ENCODE data around the gene HOXC4. TPM values are rescaled to one million over a fixed set of nuclear protein-coding genes. Genes with fewer than 3 reads are reported as not detected.
A peak's percentile ranks its signal among the peaks of the same experiment; 100 is the strongest.

The HOXC4 gene
- total RNA-seq, 6 donors from 2014 or later, result 0.40 to 1.0 (median 0.59) TPM; not detected in 3

GRCh38 chr12:54038284-54038870 is 15.3 kb upstream of the HOXC4 start:
- H3K4me1 ChIP-seq, result peaks cover 8 to 14% (median 8%) of the 10 kb centered on the region in 4 donors
- ATAC-seq (ENCODE audit: low FRiP score in 2 of 2) (no peak), DNase-seq (no peak)
- peaks cover 0 to 33% (median 16%) of the 10 kb centered on the region in 4 donors for H3K27me3 ChIP-seq
- 42 to 48% methylated on average over 5 of the region's 5 CpGs for WGBS, 2 donors
- H3K27ac ChIP-seq, result no peak overlapping the region
- TF ChIP-seq EP300 (IDR thresholded peaks at IDR 0.05) (no peak), CTCF (IDR thresholded peaks at IDR 0.05) (no peak), POLR2A (IDR thresholded peaks at IDR 0.05) (no peak), POLR2AphosphoS5 (IDR thresholded peaks at IDR 0.05) (no peak)
- no peaks in the 10 kb centered on the region for H3K36me3 ChIP-seq
- no peak overlapping the region for H3K4me3 ChIP-seq
- H3K9me3 ChIP-seq, result no peaks in the 10 kb centered on the region

GRCh38 chr12:54038871-54039414 is 14.7 kb upstream of the HOXC4 start:
- H3K4me1 ChIP-seq, result peaks cover 2 to 8% (median 5%) of the 10 kb centered on the region in 4 donors
- H3K36me3 ChIP-seq, result no peaks in the 10 kb centered on the region
- WGBS, 2 donors, result 36 to 43% methylated on average over 5 to 9 of the region's 9 CpGs
- no peak for DNase-seq
- no peak overlapping the region for H3K4me3 ChIP-seq
- TF ChIP-seq EP300 (IDR thresholded peaks at IDR 0.05), result no peak
- no peak for TF ChIP-seq CTCF (IDR thresholded peaks at IDR 0.05)
- TF ChIP-seq POLR2A (IDR thresholded peaks at IDR 0.05), result no peak
- H3K9me3 ChIP-seq, result no peaks in the 10 kb centered on the region
- peaks cover 0 to 30% (median 12%) of the 10 kb centered on the region in 4 donors for H3K27me3 ChIP-seq
- ATAC-seq (ENCODE audit: low FRiP score in 2 of 2), result peak in 1 of 2 donors; percentile 28
- no peak overlapping the region for H3K27ac ChIP-seq

GRCh38 chr12:54039417-54040147 is 14.1 kb upstream of the HOXC4 start:
- Histone ChIP-seq H3K27me3 (peaks cover 0 to 23% (median 9%) of the 10 kb centered on the region in 4 donors), H3K36me3 (no peaks in the 10 kb centered on the region), H3K27ac (no peak overlapping the region), H3K9me3 (no peaks in the 10 kb centered on the region), H3K4me1 (peaks cover 0 to 1% (median 0%) of the 10 kb centered on the region in 4 donors), H3K4me3 (no peak overlapping the region)
- peak in 1 of 2 donors; percentile 87 for ATAC-seq (ENCODE audit: low FRiP score in 2 of 2)
- no peak for TF ChIP-seq POLR2AphosphoS5 (IDR thresholded peaks at IDR 0.05)
- no peak for TF ChIP-seq POLR2A (IDR thresholded peaks at IDR 0.05)
- no peak for TF ChIP-seq EP300 (IDR thresholded peaks at IDR 0.05)
- 20 to 22% methylated on average over 16 of the region's 16 CpGs for WGBS, 2 donors
- no peak for DNase-seq

- H3K4me1 ChIP-seq, result no peaks in the 10 kb centered on the region
- H3K4me3 ChIP-seq, result no peak overlapping the region
- DNase-seq (no peak), ATAC-seq (ENCODE audit: low FRiP score in 2 of 2) (peak in 1 of 2 donors; percentile 75)
- WGBS, 2 donors, result 42 to 48% methylated on average over 4 of the region's 4 CpGs
- H3K36me3 ChIP-seq, result no peaks in the 10 kb centered on the region
- peaks cover 0 to 18% (median 7%) of the 10 kb centered on the region in 4 donors for H3K27me3 ChIP-seq
- H3K27ac ChIP-seq, result no peak overlapping the region
- TF ChIP-seq EP300 (IDR thresholded peaks at IDR 0.05) (no peak), POLR2A (IDR thresholded peaks at IDR 0.05) (no peak), CTCF (IDR thresholded peaks at IDR 0.05) (no peak), POLR2AphosphoS5 (IDR thresholded peaks at IDR 0.05) (no peak)
- H3K9me3 ChIP-seq, result no peaks in the 10 kb centered on the region
Observed at GRCh38 chr12:54040148-54040494, 13.5 kb upstream of the HOXC4 start.

GRCh38 chr12:54040648-54041047 is 13.0 kb upstream of the HOXC4 start:
- H3K27ac ChIP-seq, result no peak overlapping the region

More at GRCh38 chr12:54040648-54041047, 13.0 kb upstream of the HOXC4 start:
- H3K36me3 ChIP-seq, result no peaks in the 10 kb centered on the region
- H3K4me3 ChIP-seq, result no peak overlapping the region
- no peaks in the 10 kb centered on the region for H3K9me3 ChIP-seq
- TF ChIP-seq EP300 (IDR thresholded peaks at IDR 0.05), result no peak
- TF ChIP-seq POLR2A (IDR thresholded peaks at IDR 0.05), result no peak
- TF ChIP-seq POLR2AphosphoS5 (IDR thresholded peaks at IDR 0.05), result no peak
- TF ChIP-seq CTCF (IDR thresholded peaks at IDR 0.05), result no peak
- H3K4me1 ChIP-seq, result no peaks in the 10 kb centered on the region
- peaks cover 0 to 14% (median 6%) of the 10 kb centered on the region in 4 donors for H3K27me3 ChIP-seq
- ATAC-seq (ENCODE audit: low FRiP score in 2 of 2) (no peak), DNase-seq (no peak)
- WGBS, 2 donors, result 50 to 63% methylated on average over 3 of the region's 3 CpGs
